VCaP (cell line): ENCODE results near the gene POPDC3.

Experiments used
- H3K27ac ChIP-seq: fragments of 450-650 bp; 2 replicates; pipeline ENCODE4 v1.5.1; 2017
- TF ChIP-seq, protein P1 (sequence below): fragments of 450-650 bp; conservative IDR thresholded peaks from 2 replicates; pipeline ENCODE4 v1.5.1; 2017; ENCODE audit warnings: mild to moderate bottlenecking, moderate library complexity

POPDC3 gene

DNA sequence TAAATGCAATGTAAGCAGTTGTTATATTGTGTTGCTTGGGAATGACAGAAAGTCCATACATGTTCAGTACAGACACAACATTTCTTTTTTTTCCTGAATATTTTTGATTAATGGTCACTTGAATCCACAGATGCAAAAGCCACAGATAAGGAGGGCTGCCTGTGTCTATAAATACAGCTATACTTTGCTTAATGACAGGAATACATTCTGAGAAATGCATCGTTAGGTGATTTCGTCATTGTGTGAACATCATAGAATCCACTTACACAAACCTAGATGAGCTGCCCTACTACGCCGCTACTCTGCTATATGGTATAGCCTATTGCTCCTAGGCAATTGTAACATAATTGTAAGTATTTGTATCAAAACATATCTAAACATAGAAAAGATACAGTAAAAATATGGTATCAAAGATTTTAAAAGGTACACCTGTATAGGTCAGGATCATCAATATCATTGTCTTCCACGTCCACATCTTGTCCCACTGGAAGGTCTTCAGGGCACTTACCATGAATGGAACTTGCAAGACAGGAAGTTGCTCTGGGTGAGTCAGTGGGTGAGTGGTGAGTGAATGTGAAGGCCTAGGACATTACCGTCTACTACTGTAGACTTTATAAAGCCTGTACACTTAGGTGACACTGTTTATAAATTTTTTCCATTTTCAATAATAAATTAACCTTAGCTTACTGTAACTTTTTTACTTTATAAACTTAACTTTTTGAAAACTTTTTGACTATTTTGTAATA lies 27.9 kb upstream of the POPDC3 start:
- H3K27ac ChIP-seq: no peak overlapping the region
- TF ChIP-seq, protein P1, sequence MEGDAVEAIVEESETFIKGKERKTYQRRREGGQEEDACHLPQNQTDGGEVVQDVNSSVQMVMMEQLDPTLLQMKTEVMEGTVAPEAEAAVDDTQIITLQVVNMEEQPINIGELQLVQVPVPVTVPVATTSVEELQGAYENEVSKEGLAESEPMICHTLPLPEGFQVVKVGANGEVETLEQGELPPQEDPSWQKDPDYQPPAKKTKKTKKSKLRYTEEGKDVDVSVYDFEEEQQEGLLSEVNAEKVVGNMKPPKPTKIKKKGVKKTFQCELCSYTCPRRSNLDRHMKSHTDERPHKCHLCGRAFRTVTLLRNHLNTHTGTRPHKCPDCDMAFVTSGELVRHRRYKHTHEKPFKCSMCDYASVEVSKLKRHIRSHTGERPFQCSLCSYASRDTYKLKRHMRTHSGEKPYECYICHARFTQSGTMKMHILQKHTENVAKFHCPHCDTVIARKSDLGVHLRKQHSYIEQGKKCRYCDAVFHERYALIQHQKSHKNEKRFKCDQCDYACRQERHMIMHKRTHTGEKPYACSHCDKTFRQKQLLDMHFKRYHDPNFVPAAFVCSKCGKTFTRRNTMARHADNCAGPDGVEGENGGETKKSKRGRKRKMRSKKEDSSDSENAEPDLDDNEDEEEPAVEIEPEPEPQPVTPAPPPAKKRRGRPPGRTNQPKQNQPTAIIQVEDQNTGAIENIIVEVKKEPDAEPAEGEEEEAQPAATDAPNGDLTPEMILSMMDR: no peak

DNA sequence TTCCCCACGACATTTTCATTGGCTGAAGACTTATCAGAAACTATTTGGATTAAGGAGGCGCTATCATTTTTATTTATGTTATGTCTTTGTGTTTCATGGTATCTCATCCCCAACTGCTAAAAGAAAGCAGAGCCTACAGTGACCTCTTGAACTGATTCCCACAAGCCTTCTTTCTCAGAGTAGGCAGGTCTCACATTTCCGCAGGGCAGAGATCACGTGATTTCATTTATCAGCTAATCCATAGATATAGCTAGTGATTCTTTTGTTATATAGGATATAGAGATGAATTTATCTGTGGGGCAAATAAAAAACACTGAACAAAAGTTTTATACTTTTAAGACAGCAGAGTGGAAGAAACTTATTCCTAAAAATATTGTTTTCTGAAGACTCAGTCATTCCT lies 25.0 kb upstream of the POPDC3 start:
- no peak overlapping the region for H3K27ac ChIP-seq
- TF ChIP-seq, protein P1: no peak

DNA sequence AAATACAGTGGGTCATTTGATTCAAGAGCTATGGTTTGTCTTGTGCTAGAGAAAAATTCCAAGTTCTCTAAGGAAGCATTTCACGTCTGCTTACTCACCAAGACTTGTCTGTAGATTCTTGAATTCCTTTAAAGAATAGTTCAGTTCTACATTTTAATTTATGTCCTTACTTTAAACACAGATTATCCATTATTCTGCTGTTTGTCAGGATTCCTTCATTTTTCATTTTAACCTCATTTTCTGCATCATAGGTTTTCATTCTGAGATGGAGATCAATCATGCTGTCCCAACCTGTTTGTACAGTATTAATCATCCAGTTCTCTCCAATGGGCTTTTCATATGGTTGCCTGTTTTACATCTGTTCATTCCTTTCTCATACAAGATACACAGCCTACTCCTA lies 24.5 kb upstream of the POPDC3 start:
- TF ChIP-seq, protein P1: no peak
- no peak overlapping the region for H3K27ac ChIP-seq

DNA sequence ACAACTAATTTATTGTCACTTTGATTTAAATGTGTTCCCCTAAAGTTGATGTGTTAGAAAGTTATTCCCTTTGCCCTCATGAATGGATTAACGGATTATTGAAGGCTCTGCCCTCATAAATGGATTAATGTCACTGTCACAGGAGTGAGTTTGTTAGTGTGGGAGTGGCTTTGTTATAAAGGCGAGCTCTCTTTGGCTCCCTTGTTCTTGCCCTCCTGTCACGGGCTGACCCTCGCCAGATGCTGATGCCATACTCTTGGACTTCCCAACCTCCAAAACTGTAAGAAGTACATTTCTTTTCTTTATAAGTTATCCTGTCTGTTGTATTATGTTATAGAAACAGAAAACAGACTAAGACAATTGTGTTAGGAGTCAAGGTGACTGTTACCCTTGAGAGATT lies 22.7 kb upstream of the POPDC3 start:
- TF ChIP-seq, protein P1: no peak
- H3K27ac ChIP-seq: no peak overlapping the region

DNA sequence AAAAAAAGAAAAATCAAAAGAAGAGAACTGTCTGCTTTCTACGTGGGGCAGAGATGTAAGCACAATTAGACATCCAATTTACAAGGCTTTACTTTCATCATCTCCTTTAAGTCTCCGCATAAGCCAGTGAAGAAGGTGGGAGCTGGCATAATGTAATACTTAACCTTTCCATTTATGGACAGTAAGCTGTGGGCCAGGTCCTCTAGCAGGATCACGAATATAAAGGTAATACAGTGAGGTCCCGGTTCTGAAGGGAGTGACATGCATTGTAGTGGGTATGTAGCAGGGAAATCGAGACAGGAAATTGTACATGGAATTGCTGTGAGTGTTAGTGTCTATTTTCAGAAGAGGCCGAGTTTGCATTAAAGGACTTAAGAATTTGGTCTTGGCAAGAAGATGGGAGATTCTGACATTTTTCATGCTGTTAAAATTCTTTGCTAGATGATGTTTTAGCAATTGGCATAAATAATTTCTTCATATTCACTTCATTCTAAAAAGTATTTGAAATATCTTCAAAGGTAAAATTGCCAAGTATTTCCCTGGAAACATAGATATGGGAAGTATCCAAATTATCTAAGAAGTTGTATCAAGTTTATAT lies 20.4 kb upstream of the POPDC3 start:
- TF ChIP-seq, protein P1: no peak
- H3K27ac ChIP-seq: no peak overlapping the region

DNA sequence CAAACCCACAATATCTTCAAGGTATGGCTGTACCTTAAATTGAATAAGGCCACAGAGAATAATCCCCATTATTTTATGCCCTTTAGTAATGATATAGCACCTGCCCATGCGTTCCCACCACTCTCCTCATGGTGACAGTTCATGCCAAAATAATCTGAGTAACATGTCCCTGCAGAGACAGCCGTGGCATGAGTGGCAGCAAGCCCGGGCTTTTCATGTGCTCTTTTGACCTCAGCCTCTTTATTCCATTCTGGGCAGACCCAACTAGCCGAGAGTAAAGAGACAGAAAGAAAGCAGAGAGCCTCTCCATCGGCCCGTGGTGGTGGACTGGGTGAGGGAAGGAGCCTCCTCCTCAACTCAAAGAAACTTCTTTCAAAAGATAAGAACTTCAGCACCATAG lies 19.9 kb upstream of the POPDC3 start:
- no peak overlapping the region for H3K27ac ChIP-seq
- TF ChIP-seq, protein P1: no peak

DNA sequence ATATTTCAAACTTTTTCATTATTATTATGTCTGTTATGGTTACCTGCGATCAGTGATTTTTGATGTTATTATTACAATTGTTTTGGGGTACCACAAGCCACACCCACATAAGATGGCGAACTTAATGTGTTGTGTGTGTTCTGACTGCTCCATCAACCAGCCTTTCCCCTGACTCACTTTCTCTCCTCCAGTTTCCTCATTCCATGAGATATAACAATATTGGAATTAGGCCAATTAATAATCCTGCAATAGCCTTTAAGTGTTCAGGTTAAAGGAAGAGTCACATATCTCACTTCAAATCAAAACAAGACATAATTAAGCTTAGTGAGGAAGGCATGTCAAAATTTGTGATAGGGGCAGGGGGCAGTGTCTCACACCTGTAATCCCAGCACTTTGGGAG lies 16.3 kb upstream of the POPDC3 start:
- no peak overlapping the region for H3K27ac ChIP-seq
- TF ChIP-seq, protein P1: no peak
